B cell (primary cell): ENCODE data around the gene DUS2. TPM values are rescaled to one million over a fixed set of nuclear protein-coding genes. Genes with fewer than 3 reads are reported as not detected.

ENCODE experiments used
- ATAC-seq: fragments of 200-7000 bp; cut with Tn5 transposase; one replicate; pipeline ENCODE4 v1.10.0; 2021; ENCODE audit warnings: low read depth, mild to moderate bottlenecking, moderate number of reproducible peaks, moderate library complexity
- CTCF ChIA-PET: fragments of 350-600 bp; sonication (Branson Sonifier 250); formaldehyde crosslinking; loops from one replicate; lab custom pipeline; 2021; ENCODE audit warnings: antibody characterized with exemption, inconsistent platforms; lab: Charles Lee
- POLR2A ChIA-PET: fragments of 350-600 bp; sonication (Branson Sonifier 250); formaldehyde crosslinking; loops from one replicate; lab custom pipeline; 2021; ENCODE audit warnings: antibody characterized with exemption; lab: Charles Lee
- DNase-seq: peaks from one replicate; pipeline ENCODE4 v3.0.0; 2013
- H2AFZ ChIP-seq: 2 replicates; pipeline ENCODE4 v1.6.1; 2012; ENCODE audit warnings: mild to moderate bottlenecking, low read depth, low read length; ENCODE audit not compliant: insufficient read depth, poor library complexity, severe bottlenecking
- H3K27ac ChIP-seq, 2 donors: 1 replicate in 1 of 2; 2 replicates in 1 of 2; pipeline ENCODE4 v1.5.1; 2012 to 2013; ENCODE audit warnings: low read length in 2 of 2, mild to moderate bottlenecking in 2 of 2, moderate library complexity in 1 of 2
- H3K27me3 ChIP-seq, 4 experiments: fragments of 200-600 bp in 1 of 4; sonication (generic) in 1 of 4; replicated peaks in 1 of 4; 1 replicate in 2 of 4; 2 replicates in 2 of 4; pipeline versions ENCODE4 v1.6.1 to v1.7.0; 2013 to 2016; ENCODE audit warnings: low read length in 3 of 4, mild to moderate bottlenecking in 2 of 4, mixed read lengths in 1 of 4, moderate library complexity in 1 of 4; ENCODE audit not compliant: insufficient read depth in 4 of 4, control insufficient read depth in 3 of 4; ENCODE audit errors: control extremely low read depth in 1 of 4
- H3K36me3 ChIP-seq, 2 experiments: replicated peaks in 1 of 2; 1 replicate in 1 of 2; 2 replicates in 1 of 2; pipeline versions ENCODE4 v1.6.1 to v1.7.1; 2013; ENCODE audit warnings: low read length in 1 of 2; ENCODE audit not compliant: insufficient read depth in 2 of 2, control insufficient read depth in 1 of 2; ENCODE audit errors: control extremely low read depth in 1 of 2, extremely low read depth in 1 of 2
- H3K4me1 ChIP-seq, 2 donors: fragments of 200-600 bp in 1 of 2; sonication (generic) in 1 of 2; 1 replicate in 1 of 2; 2 replicates in 1 of 2; pipeline versions ENCODE4 v1.5.1 to v1.6.1; 2013 to 2017; ENCODE audit warnings: low read length in 2 of 2; ENCODE audit not compliant: control insufficient read depth in 2 of 2, insufficient read depth in 2 of 2
- H3K4me2 ChIP-seq: replicated peaks from 2 replicates; pipeline ENCODE3; 2012; ENCODE audit warnings: mild to moderate bottlenecking, low read depth, low read length; ENCODE audit not compliant: poor library complexity, severe bottlenecking
- H3K4me3 ChIP-seq, 5 experiments: fragments of 200-600 bp in 1 of 5; sonication (generic) in 1 of 5; 1 replicate in 3 of 5; 2 replicates in 2 of 5; pipeline versions ENCODE4 v1.5.1 to v1.7.0; 2011 to 2016; ENCODE audit warnings: low read length in 4 of 5, mild to moderate bottlenecking in 4 of 5, low read depth in 2 of 5, control low read depth in 1 of 5, moderate library complexity in 1 of 5; ENCODE audit not compliant: insufficient read depth in 1 of 5; ENCODE audit errors: control extremely low read depth in 1 of 5, extremely low read depth in 1 of 5
- H3K79me2 ChIP-seq: fragments of 200-600 bp; sonication (generic); one replicate; pipeline ENCODE4 v1.6.0; 2016; ENCODE audit warnings: low read length; ENCODE audit not compliant: control insufficient read depth, insufficient read depth
- H3K9ac ChIP-seq: fragments of 200-600 bp; sonication (generic); 2 replicates; pipeline ENCODE4 v1.6.1; 2017; ENCODE audit warnings: mild to moderate bottlenecking, low read length, moderate library complexity
- H3K9me3 ChIP-seq, 3 donors: one replicate each; pipeline versions ENCODE4 v1.6.1 to v1.7.1; 2013; ENCODE audit warnings: low read length in 2 of 3; ENCODE audit not compliant: control insufficient read depth in 2 of 3, insufficient read depth in 1 of 3; ENCODE audit errors: control extremely low read depth in 1 of 3
- H4K20me1 ChIP-seq: 2 replicates; pipeline ENCODE4 v1.6.0; 2012; ENCODE audit warnings: mild to moderate bottlenecking, low read length; ENCODE audit not compliant: insufficient read depth, control insufficient read depth, poor library complexity, severe bottlenecking
- H3K27ac Mint-ChIP-seq: one replicate; pipeline ENCODE4 v1.8.0; 2021; ENCODE audit warnings: mixed read lengths
- H3K27me3 Mint-ChIP-seq: one replicate; pipeline ENCODE4 v1.8.0; 2021; ENCODE audit warnings: mixed read lengths
- H3K4me1 Mint-ChIP-seq: one replicate; pipeline ENCODE4 v1.8.0; 2021; ENCODE audit warnings: mixed read lengths
- H3K4me3 Mint-ChIP-seq: one replicate; pipeline ENCODE4 v1.8.0; 2021; ENCODE audit warnings: mixed read lengths
- H3K9me3 Mint-ChIP-seq: one replicate; pipeline ENCODE4 v1.8.0; 2022; ENCODE audit warnings: mixed read lengths; ENCODE audit not compliant: insufficient read depth
- EZH2 ChIP-seq: IDR thresholded peaks from 2 replicates; pipeline ENCODE4 v1.6.1; 2012; ENCODE audit warnings: borderline replicate concordance, low read depth, mild to moderate bottlenecking, moderate library complexity, low read length; ENCODE audit not compliant: insufficient read depth, poor library complexity, severe bottlenecking
- WGBS: methylation state at CpG from one replicate; pipeline ENCODE4 v1.1.5; 2013; ENCODE audit warnings: missing lambda C conversion rate; ENCODE audit not compliant: insufficient coverage; 5-methylcytosine and 5-hydroxymethylcytosine counted together
- intact Hi-C: fragments of 100-400 bp; cut with micrococcal nuclease; formaldehyde crosslinking; loops from one replicate; pipeline ENCODE4 v1.10.0; 2022
- polyA plus RNA-seq: library from polyadenylated mRNA; depleted of rRNA; stranded (reverse); fragments of >200 nt; gene quantifications from 2 replicates; pipeline ENCODE4 v1.2.3, GENCODE V29; 2012
- total RNA-seq, 2 donors: library from RNA; stranded (reverse); fragments of 120-200 nt in 1 of 2; gene quantifications; 1 replicate in 1 of 2; 2 replicates in 1 of 2; pipeline versions ENCODE4 v1.2.3 to v1.2.4, GENCODE V29; 2013 to 2022
- TF ChIP-seq, protein P1 (sequence below): fragments of 200-600 bp; IDR thresholded peaks from one replicate; pipeline ENCODE4 v1.8.0; 2022; ENCODE audit warnings: antibody characterized with exemption, mild to moderate bottlenecking

DUS2 gene
- total and polyA plus RNA-seq, 2 donors (not counting 1 experiment from before 2014, with no cell fraction given): 61.1 to 93.0 TPM

DNA sequence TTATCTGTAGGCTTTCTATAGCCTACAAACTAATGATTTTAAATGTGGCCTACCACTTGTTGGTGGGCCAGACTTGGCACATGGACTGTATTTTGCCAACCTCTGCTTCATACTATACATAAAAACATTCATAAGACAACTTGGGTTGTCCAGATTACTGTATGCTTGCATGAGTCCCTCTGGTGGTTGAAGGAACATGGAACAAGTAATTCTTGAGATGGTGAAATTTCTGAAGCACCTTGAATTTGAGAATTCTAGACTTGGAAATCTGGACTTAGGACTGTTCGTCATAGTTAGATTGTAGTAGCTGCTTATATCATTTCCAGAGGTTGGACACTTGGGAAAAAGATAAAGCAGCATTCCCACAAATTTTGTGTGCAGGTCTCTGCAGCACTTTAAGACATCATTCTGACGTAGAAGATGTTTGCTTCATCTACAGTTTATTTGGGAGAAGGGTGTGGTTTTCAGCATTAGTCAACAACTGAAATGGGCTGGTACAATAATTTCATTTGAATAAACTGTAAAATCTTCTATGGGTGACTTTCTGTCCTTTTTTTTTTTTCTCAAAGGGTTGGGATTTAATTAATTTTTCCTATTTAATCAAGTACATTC is 93.3 kb downstream of the DUS2 start:
- intact Hi-C loops: loop anchor here (1.0 kb wide), 2 partner anchors 22 to 46 kb away; no protein-coding TSS in a partner anchor
- H3K27ac Mint-ChIP-seq: peak overlapping the region; percentile 67

More for the DNA sequence above, 93.3 kb downstream of the DUS2 start:
- DNase-seq (peak; percentile 54), ATAC-seq (peak; percentile 31)
- Histone ChIP-seq H3K4me1 (peaks cover 64 to 73% of the 10 kb centered on the region in 2 donors), H2AFZ (no peak overlapping the region), H3K4me3 (no peak overlapping the region), H3K79me2 (peaks cover 100% of the 10 kb centered on the region), H4K20me1 (peaks cover 84% of the 10 kb centered on the region), H3K27me3 (no peaks in the 10 kb centered on the region), H3K36me3 (peaks cover 0 to 3% of the 10 kb centered on the region in 2 experiments), H3K4me2 (no peak overlapping the region), H3K9ac (no peak overlapping the region), H3K9me3 (peaks cover 0 to 1% (median under 1%) of the 10 kb centered on the region in 3 donors), H3K27ac (peak overlapping the region in 1 of 2 donors; percentile 73)
- 100% methylated on average over 1 of the region's 2 CpGs for WGBS
- Mint-ChIP-seq H3K9me3 (peaks cover 5% of the 10 kb centered on the region), H3K4me3 (no peak overlapping the region), H3K27me3 (no peaks in the 10 kb centered on the region), H3K4me1 (peaks cover 74% of the 10 kb centered on the region)
- TF ChIP-seq EZH2: no peak
- TF ChIP-seq, protein P1, sequence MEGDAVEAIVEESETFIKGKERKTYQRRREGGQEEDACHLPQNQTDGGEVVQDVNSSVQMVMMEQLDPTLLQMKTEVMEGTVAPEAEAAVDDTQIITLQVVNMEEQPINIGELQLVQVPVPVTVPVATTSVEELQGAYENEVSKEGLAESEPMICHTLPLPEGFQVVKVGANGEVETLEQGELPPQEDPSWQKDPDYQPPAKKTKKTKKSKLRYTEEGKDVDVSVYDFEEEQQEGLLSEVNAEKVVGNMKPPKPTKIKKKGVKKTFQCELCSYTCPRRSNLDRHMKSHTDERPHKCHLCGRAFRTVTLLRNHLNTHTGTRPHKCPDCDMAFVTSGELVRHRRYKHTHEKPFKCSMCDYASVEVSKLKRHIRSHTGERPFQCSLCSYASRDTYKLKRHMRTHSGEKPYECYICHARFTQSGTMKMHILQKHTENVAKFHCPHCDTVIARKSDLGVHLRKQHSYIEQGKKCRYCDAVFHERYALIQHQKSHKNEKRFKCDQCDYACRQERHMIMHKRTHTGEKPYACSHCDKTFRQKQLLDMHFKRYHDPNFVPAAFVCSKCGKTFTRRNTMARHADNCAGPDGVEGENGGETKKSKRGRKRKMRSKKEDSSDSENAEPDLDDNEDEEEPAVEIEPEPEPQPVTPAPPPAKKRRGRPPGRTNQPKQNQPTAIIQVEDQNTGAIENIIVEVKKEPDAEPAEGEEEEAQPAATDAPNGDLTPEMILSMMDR: peak; percentile 77
- ChIA-PET POLR2A (interaction anchor here (1.1 kb wide), 1 partner anchor 31 kb away, joined by 5 read pairs; the partner anchor contains the start of gene NFATC3), CTCF (interaction anchor here (1.1 to 2.6 kb wide), 8 partner anchors 15 to 112 kb away, joined by 3 to 17 read pairs (median 6); partner anchors contain the start of gene NFATC3)
